BLaER1 (cell line): ENCODE measurements around the gene TRIM40.

Experiments
- H3K27ac ChIP-seq: shearing (Covaris generic); formaldehyde crosslinking; 2 replicates; pipeline ENCODE4 v1.8.1; 2022
- H3K27me3 ChIP-seq: shearing (Covaris generic); formaldehyde crosslinking; 2 replicates; pipeline ENCODE4 v1.8.1; 2022
- H3K36me3 ChIP-seq: shearing (Covaris generic); formaldehyde crosslinking; 2 replicates; pipeline ENCODE4 v1.8.1; 2022
- H3K4me1 ChIP-seq: shearing (Covaris generic); formaldehyde crosslinking; 2 replicates; pipeline ENCODE4 v1.8.1; 2022
- H3K4me2 ChIP-seq: shearing (Covaris generic); formaldehyde crosslinking; 2 replicates; pipeline ENCODE4 v1.8.1; 2022
- H3K4me3 ChIP-seq: shearing (Covaris generic); formaldehyde crosslinking; 2 replicates; pipeline ENCODE4 v1.8.1; 2022
- H3K9ac ChIP-seq: shearing (Covaris generic); formaldehyde crosslinking; 2 replicates; pipeline ENCODE4 v1.8.1; 2022
- H3K9me3 ChIP-seq: shearing (Covaris generic); formaldehyde crosslinking; 2 replicates; pipeline ENCODE4 v1.8.1; 2022
- H4K20me1 ChIP-seq: shearing (Covaris generic); formaldehyde crosslinking; 2 replicates; pipeline ENCODE4 v1.8.1; 2022
- Cebpa-rat ChIP-seq: shearing (Covaris generic); IDR thresholded peaks from 2 replicates; pipeline ENCODE4 v1.8.1; 2022

TRIM40 gene

GRCh38 chr6:30154709-30155519 lies 19.0 kb downstream of the TRIM40 start:
- TF ChIP-seq Cebpa-rat: no peak
- Histone ChIP-seq H4K20me1 (no peaks in the 10 kb centered on the region), H3K27ac (no peak overlapping the region), H3K9me3 (no peaks in the 10 kb centered on the region), H3K36me3 (no peaks in the 10 kb centered on the region), H3K4me2 (no peak overlapping the region), H3K4me3 (no peak overlapping the region), H3K27me3 (no peaks in the 10 kb centered on the region), H3K4me1 (peaks cover 5% of the 10 kb centered on the region), H3K9ac (no peak overlapping the region)

GRCh38 chr6:30155520-30156261 lies 19.8 kb downstream of the TRIM40 start:
- no peaks in the 10 kb centered on the region for H3K9me3 ChIP-seq
- no peak overlapping the region for H3K27ac ChIP-seq
- H3K27me3 ChIP-seq: no peaks in the 10 kb centered on the region
- H3K36me3 ChIP-seq: no peaks in the 10 kb centered on the region
- no peak overlapping the region for H3K9ac ChIP-seq
- no peak for TF ChIP-seq Cebpa-rat
- no peak overlapping the region for H3K4me3 ChIP-seq
- H3K4me1 ChIP-seq: peaks cover 5% of the 10 kb centered on the region
- H4K20me1 ChIP-seq: no peaks in the 10 kb centered on the region
- H3K4me2 ChIP-seq: no peak overlapping the region

- Histone ChIP-seq H3K4me1 (peaks cover 5% of the 10 kb centered on the region), H4K20me1 (no peaks in the 10 kb centered on the region), H3K4me2 (no peak overlapping the region), H3K9ac (no peak overlapping the region), H3K4me3 (no peak overlapping the region), H3K27ac (no peak overlapping the region), H3K27me3 (no peaks in the 10 kb centered on the region), H3K36me3 (no peaks in the 10 kb centered on the region), H3K9me3 (no peaks in the 10 kb centered on the region)
- TF ChIP-seq Cebpa-rat: no peak
Measured at GRCh38 chr6:30156262-30156599, 20.3 kb downstream of the TRIM40 start.

GRCh38 chr6:30156774-30157173 lies 20.8 kb downstream of the TRIM40 start:
- TF ChIP-seq Cebpa-rat: no peak
- H3K9me3 ChIP-seq: no peaks in the 10 kb centered on the region
- H4K20me1 ChIP-seq: no peaks in the 10 kb centered on the region
- no peak overlapping the region for H3K4me2 ChIP-seq
- H3K27me3 ChIP-seq: no peaks in the 10 kb centered on the region
- H3K4me1 ChIP-seq: peaks cover under 1% of the 10 kb centered on the region; the same call in 1 of the 2 replicates
- H3K27ac ChIP-seq: no peak overlapping the region
- H3K4me3 ChIP-seq: no peak overlapping the region
- H3K36me3 ChIP-seq: no peaks in the 10 kb centered on the region
- no peak overlapping the region for H3K9ac ChIP-seq

GRCh38 chr6:30157581-30157980 lies 21.6 kb downstream of the TRIM40 start:
- H3K27me3 ChIP-seq: no peaks in the 10 kb centered on the region
- no peaks in the 10 kb centered on the region for H3K9me3 ChIP-seq
- H3K27ac ChIP-seq: no peak overlapping the region
- no peak overlapping the region for H3K4me3 ChIP-seq
- H3K4me2 ChIP-seq: no peak overlapping the region
- no peaks in the 10 kb centered on the region for H3K36me3 ChIP-seq
- no peaks in the 10 kb centered on the region for H4K20me1 ChIP-seq
- no peaks in the 10 kb centered on the region for H3K4me1 ChIP-seq
- no peak for TF ChIP-seq Cebpa-rat
- no peak overlapping the region for H3K9ac ChIP-seq

- no peak overlapping the region for H3K27ac ChIP-seq
- H3K9ac ChIP-seq: no peak overlapping the region
- no peaks in the 10 kb centered on the region for H3K27me3 ChIP-seq
- peaks cover under 1% of the 10 kb centered on the region for H3K4me1 ChIP-seq
- no peak overlapping the region for H3K4me3 ChIP-seq
- no peak for TF ChIP-seq Cebpa-rat
- H3K36me3 ChIP-seq: no peaks in the 10 kb centered on the region
- H3K9me3 ChIP-seq: no peaks in the 10 kb centered on the region
- H4K20me1 ChIP-seq: no peaks in the 10 kb centered on the region
- no peak overlapping the region for H3K4me2 ChIP-seq
Measured at GRCh38 chr6:30157999-30158398, 22.1 kb downstream of the TRIM40 start.

- no peaks in the 10 kb centered on the region for H4K20me1 ChIP-seq
- no peak overlapping the region for H3K27ac ChIP-seq
- no peak overlapping the region for H3K4me3 ChIP-seq
- H3K27me3 ChIP-seq: no peaks in the 10 kb centered on the region
- no peaks in the 10 kb centered on the region for H3K9me3 ChIP-seq
- H3K4me1 ChIP-seq: peaks cover 7% of the 10 kb centered on the region
- H3K9ac ChIP-seq: no peak overlapping the region
- H3K36me3 ChIP-seq: no peaks in the 10 kb centered on the region
- TF ChIP-seq Cebpa-rat: no peak
- H3K4me2 ChIP-seq: no peak overlapping the region
Measured at GRCh38 chr6:30158475-30159040, 22.6 kb downstream of the TRIM40 start.

- no peaks in the 10 kb centered on the region for H3K36me3 ChIP-seq
- H3K4me3 ChIP-seq: no peak overlapping the region
- no peak overlapping the region for H3K9ac ChIP-seq
- no peaks in the 10 kb centered on the region for H4K20me1 ChIP-seq
- no peak overlapping the region for H3K4me2 ChIP-seq
- H3K9me3 ChIP-seq: no peaks in the 10 kb centered on the region
- H3K27ac ChIP-seq: no peak overlapping the region
- H3K27me3 ChIP-seq: no peaks in the 10 kb centered on the region
- peaks cover 8% of the 10 kb centered on the region for H3K4me1 ChIP-seq
- no peak for TF ChIP-seq Cebpa-rat
Measured at GRCh38 chr6:30160008-30160784, 24.3 kb downstream of the TRIM40 start.

- Histone ChIP-seq H3K27ac (no peak within 1 kb of the TSS), H3K4me2 (no peak within 1 kb of the TSS), H3K36me3 (no peaks in the 10 kb centered on the region), H3K9ac (no peak within 1 kb of the TSS), H3K27me3 (no peaks in the 10 kb centered on the region), H3K9me3 (no peaks in the 10 kb centered on the region), H4K20me1 (no peaks in the 10 kb centered on the region), H3K4me3 (no peak within 1 kb of the TSS), H3K4me1 (peaks cover 8% of the 10 kb centered on the region)
- no peak for TF ChIP-seq Cebpa-rat
Measured at GRCh38 chr6:30160785-30161531, 25.0 kb downstream of the TRIM40 start, which contains the start of gene TRIM10. Gene TRIM10 (minus strand): TSS chr6:30161211. CDS start chr6:30160858, 353 bp downstream.
